ENCODE measurements around the gene NOS3. TPM values are rescaled to one million over a fixed set of nuclear protein-coding genes. Genes with fewer than 3 reads are reported as not detected.

The NOS3 gene
- total and polyA plus RNA-seq, 12 donors, result 10.0 to 53.3 (median 13.3) TPM

GRCh38 chr7:150967349-150967748, 23.5 kb upstream of the NOS3 start:
- Histone ChIP-seq H3K36me3 (no peaks in the 10 kb centered on the region), H3K4me3 (no peak overlapping the region), H3K9me3 (no peaks in the 10 kb centered on the region), H3K27me3 (peaks cover 0 to 30% (median 5%) of the 10 kb centered on the region in 7 donors), H3K4me1 (peaks cover 25 to 98% (median 72%) of the 10 kb centered on the region in 9 donors), H3K27ac (peak overlapping the region in 7 of 10 donors; percentile 27 to 93 (median 86))
- ATAC-seq (no peak), DNase-seq (no peak)
- TF ChIP-seq CTCF (IDR thresholded peaks at IDR 0.05), result no peak
- 54 to 61% methylated on average over 6 of the region's 6 CpGs for WGBS, 2 donors
- intact Hi-C loops (cut with DNase I), result loop anchor here in 2 of 10 donors (5.0 to 10.0 kb wide), 3 partner anchors 47 to 147 kb away; no protein-coding TSS in a partner anchor

GRCh38 chr7:150968056-150968733, 22.6 kb upstream of the NOS3 start:
- Histone ChIP-seq H3K27ac (peak overlapping the region in 7 of 10 donors; percentile 36 to 93 (median 86)), H3K36me3 (no peaks in the 10 kb centered on the region), H3K4me3 (no peak overlapping the region), H3K27me3 (peaks cover 0 to 25% (median 5%) of the 10 kb centered on the region in 7 donors), H3K9me3 (no peaks in the 10 kb centered on the region), H3K4me1 (peaks cover 20 to 98% (median 68%) of the 10 kb centered on the region in 9 donors)
- WGBS, 2 donors, result 58 to 60% methylated on average over 15 of the region's 15 CpGs
- TF ChIP-seq CTCF (IDR thresholded peaks at IDR 0.05), result no peak
- intact Hi-C loops (cut with DNase I), result loop anchor here in 2 of 10 donors (5.0 to 10.0 kb wide), 3 partner anchors 47 to 147 kb away; no protein-coding TSS in a partner anchor
- ATAC-seq (peak in 1 of 8 donors; percentile 20), DNase-seq (peak in 1 of 2 donors; percentile 59)

GRCh38 chr7:150968734-150969372, 22.0 kb upstream of the NOS3 start:
- ATAC-seq, result no peak
- H3K9me3 ChIP-seq, result no peaks in the 10 kb centered on the region
- no peak overlapping the region for H3K4me3 ChIP-seq
- no peak for TF ChIP-seq CTCF (IDR thresholded peaks at IDR 0.05)
- peak overlapping the region in 7 of 10 donors; percentile 19 to 93 (median 58) for H3K27ac ChIP-seq
- DNase-seq, result no peak
- 48 to 52% methylated on average over 16 of the region's 16 CpGs for WGBS, 2 donors
- H3K36me3 ChIP-seq, result no peaks in the 10 kb centered on the region
- peaks cover 0 to 31% (median 7%) of the 10 kb centered on the region in 7 donors for H3K27me3 ChIP-seq
- peaks cover 21 to 98% (median 66%) of the 10 kb centered on the region in 9 donors for H3K4me1 ChIP-seq
- intact Hi-C loops (cut with DNase I), result loop anchor here in 2 of 10 donors (5.0 to 10.0 kb wide), 3 partner anchors 46 to 146 kb away; no protein-coding TSS in a partner anchor

GRCh38 chr7:150969475-150969874, 21.3 kb upstream of the NOS3 start:
- Histone ChIP-seq H3K36me3 (no peaks in the 10 kb centered on the region), H3K27ac (peak overlapping the region in 7 of 10 donors; percentile 29 to 93 (median 58)), H3K27me3 (peaks cover 0 to 38% (median 12%) of the 10 kb centered on the region in 7 donors), H3K9me3 (no peaks in the 10 kb centered on the region), H3K4me3 (no peak overlapping the region), H3K4me1 (peaks cover 25 to 98% (median 65%) of the 10 kb centered on the region in 9 donors)
- intact Hi-C loops (cut with DNase I), result loop anchor here in 2 of 10 donors (5.0 to 10.0 kb wide), 3 partner anchors 45 to 145 kb away; no protein-coding TSS in a partner anchor
- 60 to 71% methylated on average over 7 of the region's 7 CpGs for WGBS, 2 donors
- DNase-seq (no peak), ATAC-seq (no peak)
- no peak for TF ChIP-seq CTCF (IDR thresholded peaks at IDR 0.05)

All from heart right ventricle (tissue), 16 donors.